DOHH2 (cell line): Measurements from ENCODE around the gene KANK4.

ENCODE experiments used
- H3F3A ChIP-seq: fragments of 200-600 bp; sonication (generic), shearing (Covaris generic); 2 replicates; pipeline ENCODE4 v1.6.0; 2016; ENCODE audit warnings: antibody characterized with exemption, mild to moderate bottlenecking; ENCODE audit not compliant: control insufficient read depth, insufficient read depth
- H3K27ac ChIP-seq: fragments of 200-600 bp; sonication (generic); 2 replicates; pipeline ENCODE4 v1.5.1; 2014; ENCODE audit warnings: low read depth, mild to moderate bottlenecking, low read length, moderate library complexity
- H3K27me3 ChIP-seq: fragments of 200-600 bp; sonication (generic); 2 replicates; pipeline ENCODE4 v1.6.1; 2014; ENCODE audit warnings: mild to moderate bottlenecking, low read length, mixed read lengths; ENCODE audit not compliant: control insufficient read depth
- H3K36me3 ChIP-seq: fragments of 200-600 bp; sonication (generic); 2 replicates; pipeline ENCODE4 v1.6.1; 2014; ENCODE audit warnings: mild to moderate bottlenecking, low read length, moderate library complexity, mixed read lengths; ENCODE audit not compliant: control insufficient read depth
- H3K4me1 ChIP-seq: fragments of 200-600 bp; sonication (generic); 2 replicates; pipeline ENCODE4 v1.6.1; 2014; ENCODE audit warnings: mild to moderate bottlenecking, low read length, mixed read lengths; ENCODE audit not compliant: control insufficient read depth
- H3K4me2 ChIP-seq: fragments of 200-600 bp; sonication (generic); 2 replicates; pipeline ENCODE4 v1.6.0; 2014; ENCODE audit warnings: mild to moderate bottlenecking, low read length, moderate library complexity
- H3K4me3 ChIP-seq: fragments of 200-600 bp; sonication (generic); 2 replicates; pipeline ENCODE4 v1.5.1; 2014; ENCODE audit warnings: mild to moderate bottlenecking, low read length, mixed read lengths
- H3K79me2 ChIP-seq: fragments of 200-600 bp; sonication (generic); 2 replicates; pipeline ENCODE4 v1.6.1; 2014; ENCODE audit warnings: mild to moderate bottlenecking, low read length, mixed read lengths; ENCODE audit not compliant: control insufficient read depth
- H3K9me2 ChIP-seq: fragments of 200-600 bp; sonication (generic); replicated peaks from 2 replicates; pipeline ENCODE4 v1.6.1; 2014; ENCODE audit warnings: mild to moderate bottlenecking, low read length, mixed read lengths; ENCODE audit not compliant: control insufficient read depth
- H3K9me3 ChIP-seq: fragments of 200-600 bp; sonication (generic); 2 replicates; pipeline ENCODE4 v1.6.1; 2014; ENCODE audit warnings: antibody characterized with exemption, low read length, mixed read lengths; ENCODE audit not compliant: control insufficient read depth, insufficient read depth
- H4K20me1 ChIP-seq: fragments of 200-600 bp; sonication (generic); 2 replicates; pipeline ENCODE4 v1.6.0; 2014; ENCODE audit warnings: low read depth, mild to moderate bottlenecking, antibody characterized with exemption, low read length, moderate library complexity; ENCODE audit not compliant: control insufficient read depth, insufficient read depth
- EZH2phosphoT487 ChIP-seq: fragments of 200-600 bp; sonication (generic); IDR thresholded peaks from 2 replicates; pipeline ENCODE4 v1.6.1; 2017; ENCODE audit warnings: borderline replicate concordance, mild to moderate bottlenecking, antibody characterized with exemption, low read length, moderate library complexity, mixed read lengths
- TF ChIP-seq, protein P1 (sequence below): fragments of 200-600 bp; sonication (generic); IDR thresholded peaks from one replicate; pipeline ENCODE4 v1.5.1; 2014; ENCODE audit warnings: antibody characterized with exemption, mild to moderate bottlenecking, low read depth, low read length; ENCODE audit not compliant: poor library complexity, severe bottlenecking

The KANK4 gene

DNA sequence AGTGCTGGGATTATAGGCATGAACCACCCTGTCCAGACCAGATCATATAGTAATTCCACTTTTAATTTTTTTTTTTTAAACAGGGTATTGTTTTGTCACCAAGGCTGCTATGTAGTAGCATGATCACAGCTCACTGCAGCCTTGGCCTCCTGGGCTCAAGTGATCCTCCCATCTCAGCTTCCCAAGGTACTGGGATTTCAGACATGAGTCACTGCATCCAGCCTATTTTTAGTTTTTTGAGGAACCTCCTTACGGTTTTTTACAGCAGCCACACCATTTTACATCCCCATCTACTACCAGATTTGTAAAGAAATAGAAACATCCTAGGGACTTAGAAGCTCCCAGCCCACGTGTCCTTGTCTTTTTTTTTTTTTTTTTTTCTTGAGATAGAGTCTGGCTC is 100.6 kb downstream of the KANK4 start:
- no peak overlapping the region for H3K4me2 ChIP-seq
- no peaks in the 10 kb centered on the region for H3K9me2 ChIP-seq
- no peaks in the 10 kb centered on the region for H4K20me1 ChIP-seq
- no peaks in the 10 kb centered on the region for H3K79me2 ChIP-seq
- no peaks in the 10 kb centered on the region for H3F3A ChIP-seq
- no peaks in the 10 kb centered on the region for H3K36me3 ChIP-seq
- no peaks in the 10 kb centered on the region for H3K9me3 ChIP-seq
- no peak overlapping the region for H3K4me3 ChIP-seq
- no peaks in the 10 kb centered on the region for H3K27me3 ChIP-seq
- H3K4me1 ChIP-seq, result no peaks in the 10 kb centered on the region
- TF ChIP-seq EZH2phosphoT487, result no peak
- TF ChIP-seq, protein P1, sequence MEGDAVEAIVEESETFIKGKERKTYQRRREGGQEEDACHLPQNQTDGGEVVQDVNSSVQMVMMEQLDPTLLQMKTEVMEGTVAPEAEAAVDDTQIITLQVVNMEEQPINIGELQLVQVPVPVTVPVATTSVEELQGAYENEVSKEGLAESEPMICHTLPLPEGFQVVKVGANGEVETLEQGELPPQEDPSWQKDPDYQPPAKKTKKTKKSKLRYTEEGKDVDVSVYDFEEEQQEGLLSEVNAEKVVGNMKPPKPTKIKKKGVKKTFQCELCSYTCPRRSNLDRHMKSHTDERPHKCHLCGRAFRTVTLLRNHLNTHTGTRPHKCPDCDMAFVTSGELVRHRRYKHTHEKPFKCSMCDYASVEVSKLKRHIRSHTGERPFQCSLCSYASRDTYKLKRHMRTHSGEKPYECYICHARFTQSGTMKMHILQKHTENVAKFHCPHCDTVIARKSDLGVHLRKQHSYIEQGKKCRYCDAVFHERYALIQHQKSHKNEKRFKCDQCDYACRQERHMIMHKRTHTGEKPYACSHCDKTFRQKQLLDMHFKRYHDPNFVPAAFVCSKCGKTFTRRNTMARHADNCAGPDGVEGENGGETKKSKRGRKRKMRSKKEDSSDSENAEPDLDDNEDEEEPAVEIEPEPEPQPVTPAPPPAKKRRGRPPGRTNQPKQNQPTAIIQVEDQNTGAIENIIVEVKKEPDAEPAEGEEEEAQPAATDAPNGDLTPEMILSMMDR, result no peak
- no peak overlapping the region for H3K27ac ChIP-seq

DNA sequence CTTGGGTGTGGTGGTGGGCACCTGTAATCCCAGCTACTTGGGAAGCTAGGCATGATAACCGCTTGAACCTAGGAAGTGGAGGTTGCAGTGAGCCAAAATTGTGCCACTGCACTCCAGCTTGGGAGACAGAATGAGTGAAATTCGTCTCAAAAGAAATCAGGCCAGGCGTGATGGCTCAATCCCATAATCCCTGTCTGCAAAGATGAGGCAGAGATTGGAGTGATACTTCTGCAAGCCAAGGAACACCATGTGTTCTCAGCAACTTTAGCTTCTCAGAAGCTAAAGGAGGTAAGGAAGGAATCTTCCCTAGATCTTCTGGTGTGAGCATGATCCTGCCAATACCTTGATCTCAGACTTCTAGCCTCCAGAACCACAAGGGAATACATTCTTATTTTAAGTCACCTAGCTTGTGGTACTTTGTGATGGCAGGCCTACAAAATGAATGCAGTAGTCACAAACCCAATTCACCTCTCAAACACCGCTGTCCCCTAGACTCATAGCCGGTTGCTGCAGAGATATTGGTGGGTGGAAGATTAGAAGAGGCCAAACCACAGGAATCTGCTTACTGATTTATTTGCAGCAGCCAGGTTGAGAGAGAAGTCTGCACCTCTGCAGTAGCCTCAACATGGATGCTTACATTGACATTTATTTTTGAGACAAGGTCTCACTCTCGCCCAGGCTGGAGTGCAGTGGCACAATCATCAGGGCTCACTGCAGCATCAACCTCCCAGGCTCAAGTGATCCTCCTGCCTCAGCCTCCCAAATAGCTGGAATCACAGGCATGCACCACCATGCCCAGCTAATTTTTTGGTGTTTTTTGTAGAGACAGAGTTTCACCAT is 105.9 kb downstream of the KANK4 start:
- H3K9me3 ChIP-seq, result peaks cover 3% of the 10 kb centered on the region; the same call in 1 of the 2 replicates
- H3K4me2 ChIP-seq, result no peak overlapping the region
- H4K20me1 ChIP-seq, result no peaks in the 10 kb centered on the region
- H3F3A ChIP-seq, result no peaks in the 10 kb centered on the region
- no peaks in the 10 kb centered on the region for H3K36me3 ChIP-seq
- no peaks in the 10 kb centered on the region for H3K4me1 ChIP-seq
- H3K4me3 ChIP-seq, result no peak overlapping the region
- no peak overlapping the region for H3K27ac ChIP-seq
- TF ChIP-seq EZH2phosphoT487, result no peak
- TF ChIP-seq, protein P1, result no peak
- H3K27me3 ChIP-seq, result no peaks in the 10 kb centered on the region
- H3K79me2 ChIP-seq, result no peaks in the 10 kb centered on the region
- H3K9me2 ChIP-seq, result no peaks in the 10 kb centered on the region

DNA sequence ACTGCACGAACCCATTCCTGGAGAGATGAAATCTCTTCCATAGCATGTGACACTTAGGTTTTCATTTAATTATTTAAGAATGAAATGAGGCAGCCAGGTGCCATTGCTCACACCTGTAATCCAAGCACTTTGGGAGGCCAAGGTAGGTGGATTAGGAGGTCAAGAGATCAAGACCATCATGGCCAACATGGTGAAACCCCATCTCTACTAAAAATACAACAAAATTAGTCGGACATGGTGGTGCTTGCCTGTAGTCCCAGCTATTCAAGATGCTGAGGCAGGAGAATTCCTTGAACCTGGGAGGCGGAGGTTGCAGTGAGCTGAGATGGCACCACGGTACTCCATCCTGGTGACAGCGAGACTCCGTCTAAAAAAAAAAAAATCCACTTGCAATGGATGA is 106.8 kb downstream of the KANK4 start:
- Histone ChIP-seq H3K9me3 (peaks cover 3% of the 10 kb centered on the region; the same call in 1 of the 2 replicates), H3F3A (no peaks in the 10 kb centered on the region), H4K20me1 (no peaks in the 10 kb centered on the region), H3K79me2 (no peaks in the 10 kb centered on the region), H3K36me3 (no peaks in the 10 kb centered on the region), H3K4me3 (no peak overlapping the region), H3K27me3 (no peaks in the 10 kb centered on the region), H3K4me2 (no peak overlapping the region), H3K4me1 (no peaks in the 10 kb centered on the region), H3K27ac (no peak overlapping the region), H3K9me2 (no peaks in the 10 kb centered on the region)
- no peak for TF ChIP-seq EZH2phosphoT487
- TF ChIP-seq, protein P1, result no peak
